ENCODE results near the gene IL31. TPM values are rescaled to one million over a fixed set of nuclear protein-coding genes. Genes with fewer than 3 reads are reported as not detected.

IL31 gene
- total RNA-seq, 1 donor from 2014 or later, result not detected

- Mint-ChIP-seq H3K4me3 (no peak overlapping the region), H3K4me1 (peaks cover 6% of the 10 kb centered on the region)
- CTCF ChIA-PET, result no interaction called here
Observed at GRCh38 chr12:122199484-122200355, 25.7 kb upstream of the IL31 start.

GRCh38 chr12:122197612-122197966, 23.6 kb upstream of the IL31 start:
- H3K4me3 Mint-ChIP-seq, result no peak overlapping the region
- H3K36me3 Mint-ChIP-seq (ENCODE audit: low read depth), result no peaks in the 10 kb centered on the region
- H3K27me3 Mint-ChIP-seq, result peaks cover 25% of the 10 kb centered on the region
- no peak for ATAC-seq (ENCODE audit: low read depth)
- POLR2A ChIA-PET, result no interaction called here
- H3K4me1 Mint-ChIP-seq, result no peaks in the 10 kb centered on the region
- H3K27ac Mint-ChIP-seq, result no peak overlapping the region
- DNase-seq, result no peak
- CTCF ChIA-PET, result no interaction called here
- TF ChIP-seq CTCF (IDR thresholded peaks at IDR 0.05), result no peak
- intact Hi-C loops (cut with micrococcal nuclease), result no loop called here
- peaks cover 8% of the 10 kb centered on the region for H3K9me3 Mint-ChIP-seq

More at GRCh38 chr12:122199484-122200355, 25.7 kb upstream of the IL31 start:
- Mint-ChIP-seq H3K27ac (no peak overlapping the region), H3K9me3 (peaks cover 7% of the 10 kb centered on the region), H3K36me3 (ENCODE audit: low read depth) (no peaks in the 10 kb centered on the region), H3K27me3 (peaks cover 27% of the 10 kb centered on the region)
- no peak for DNase-seq
- POLR2A ChIA-PET, result no interaction called here
- no peak for TF ChIP-seq CTCF (IDR thresholded peaks at IDR 0.05)
- intact Hi-C loops (cut with micrococcal nuclease), result no loop called here
- ATAC-seq (ENCODE audit: low read depth), result no peak

- Mint-ChIP-seq H3K27ac (no peak overlapping the region), H3K4me1 (no peaks in the 10 kb centered on the region), H3K4me3 (no peak overlapping the region), H3K9me3 (peaks cover 8% of the 10 kb centered on the region), H3K27me3 (peaks cover 17% of the 10 kb centered on the region), H3K36me3 (ENCODE audit: low read depth) (no peaks in the 10 kb centered on the region)
- DNase-seq, result no peak
- intact Hi-C loops (cut with micrococcal nuclease), result no loop called here
- CTCF ChIA-PET, result no interaction called here
- TF ChIP-seq CTCF (IDR thresholded peaks at IDR 0.05), result no peak
- POLR2A ChIA-PET, result interaction anchor here (0.7 kb wide), 1 partner anchor 11 kb away, joined by 6 read pairs; no protein-coding TSS in a partner anchor
- ATAC-seq (ENCODE audit: low read depth), result no peak
Observed at GRCh38 chr12:122195405-122195804, 21.4 kb upstream of the IL31 start.

- no peak overlapping the region for H3K4me3 Mint-ChIP-seq
- H3K36me3 Mint-ChIP-seq (ENCODE audit: low read depth), result no peaks in the 10 kb centered on the region
- peaks cover 8% of the 10 kb centered on the region for H3K9me3 Mint-ChIP-seq
- no peaks in the 10 kb centered on the region for H3K4me1 Mint-ChIP-seq
- intact Hi-C loops (cut with micrococcal nuclease), result loop anchor here (5.0 kb wide), 1 partner anchor 128 kb away; no protein-coding TSS in a partner anchor
- ATAC-seq (ENCODE audit: low read depth), result no peak
- no peak for DNase-seq
- POLR2A ChIA-PET, result interaction anchor here (0.7 kb wide), 1 partner anchor 11 kb away, joined by 6 read pairs; no protein-coding TSS in a partner anchor
- no peak overlapping the region for H3K27ac Mint-ChIP-seq
- CTCF ChIA-PET, result interaction anchor here (1.4 kb wide), 1 partner anchor 72 kb away, joined by 4 read pairs; no protein-coding TSS in a partner anchor
- H3K27me3 Mint-ChIP-seq, result peaks cover 11% of the 10 kb centered on the region
- TF ChIP-seq CTCF (IDR thresholded peaks at IDR 0.05), result no peak
Observed at GRCh38 chr12:122194804-122195203, 20.8 kb upstream of the IL31 start.

GRCh38 chr12:122192441-122192840, 18.4 kb upstream of the IL31 start:
- Mint-ChIP-seq H3K27me3 (peaks cover 4% of the 10 kb centered on the region), H3K27ac (no peak overlapping the region), H3K4me1 (no peaks in the 10 kb centered on the region), H3K4me3 (no peak overlapping the region), H3K9me3 (peaks cover 8% of the 10 kb centered on the region), H3K36me3 (ENCODE audit: low read depth) (no peaks in the 10 kb centered on the region)
- ATAC-seq (ENCODE audit: low read depth) (no peak), DNase-seq (no peak)
- intact Hi-C loops (cut with micrococcal nuclease), result loop anchor here (5.0 kb wide), 1 partner anchor 125 kb away; no protein-coding TSS in a partner anchor
- no peak for TF ChIP-seq CTCF (IDR thresholded peaks at IDR 0.05)
- ChIA-PET POLR2A (interaction anchor here (0.6 kb wide), 1 partner anchor 1983 kb away, joined by 4 read pairs; no protein-coding TSS in a partner anchor), CTCF (interaction anchor here (0.6 to 2.4 kb wide), 2 partner anchors 138 to 392 kb away, joined by 4 to 9 read pairs; no protein-coding TSS in a partner anchor)

Measured in activated B cell treated with CpG ODN at 0.5 μM for 24 hours (primary cell).